GM19238 (cell line): ENCODE data around the gene PDE3B.
"Not testable (repeated sequence)": the region's sequence is repeated elsewhere in the genome, so short reads cannot be mapped to it uniquely, and the experiment has no call there.

Source experiments
- DNase-seq: peaks from one replicate; pipeline ENCODE4 v3.0.0; 2011; ENCODE audit warnings: low spot score; ENCODE audit not compliant: insufficient read length

Gene PDE3B

GRCh38 chr11:14803846-14804245, 160.2 kb downstream of the PDE3B start:
- DNase-seq: no peak

DNA sequence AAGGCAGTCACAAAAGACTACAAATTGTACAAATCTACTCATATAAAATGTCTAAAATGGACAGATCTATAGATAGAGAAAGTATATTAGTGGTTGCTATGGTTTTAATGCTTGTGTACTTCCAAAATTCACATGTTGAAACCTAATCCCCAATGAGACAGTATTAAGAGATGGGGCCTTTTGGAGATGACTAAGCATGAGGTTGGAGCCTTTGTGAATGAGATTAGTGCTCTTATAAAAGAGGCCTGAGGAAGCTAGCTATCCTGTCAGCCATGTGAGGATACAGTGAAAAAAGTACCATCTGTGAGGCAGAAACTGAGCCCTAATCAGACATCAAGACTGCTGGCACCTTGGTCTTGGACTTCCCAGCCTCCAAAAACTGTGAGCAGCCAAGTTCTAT, 165.9 kb downstream of the PDE3B start:
- no peak for DNase-seq

- DNase-seq: no peak
These were observed 169.2 kb downstream of the PDE3B start for GRCh38 chr11:14812757-14813156.

- DNase-seq: no peak
These were observed 169.9 kb downstream of the PDE3B start for GRCh38 chr11:14813516-14813915.

DNA sequence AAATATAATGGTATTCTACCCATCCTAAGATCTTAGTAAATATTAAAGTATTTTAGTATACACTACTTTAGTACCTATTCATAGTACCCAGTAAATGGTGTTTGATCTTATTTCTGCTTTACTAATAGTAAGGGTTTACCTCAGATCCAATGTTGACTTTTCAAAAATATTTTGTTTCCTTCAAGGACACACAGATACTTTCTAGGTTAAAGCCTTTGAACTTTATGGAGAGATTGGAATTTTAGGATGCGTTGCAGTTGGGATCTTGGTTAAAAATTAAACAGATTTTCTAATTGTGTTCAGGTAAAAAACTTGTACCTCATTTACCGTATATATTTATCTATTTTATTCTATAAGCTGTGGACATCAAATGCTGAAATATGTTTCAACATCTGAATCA, 175.2 kb downstream of the PDE3B start:
- no peak for DNase-seq

- no peak for DNase-seq
These were observed 176.0 kb downstream of the PDE3B start for GRCh38 chr11:14819596-14819995.

DNA sequence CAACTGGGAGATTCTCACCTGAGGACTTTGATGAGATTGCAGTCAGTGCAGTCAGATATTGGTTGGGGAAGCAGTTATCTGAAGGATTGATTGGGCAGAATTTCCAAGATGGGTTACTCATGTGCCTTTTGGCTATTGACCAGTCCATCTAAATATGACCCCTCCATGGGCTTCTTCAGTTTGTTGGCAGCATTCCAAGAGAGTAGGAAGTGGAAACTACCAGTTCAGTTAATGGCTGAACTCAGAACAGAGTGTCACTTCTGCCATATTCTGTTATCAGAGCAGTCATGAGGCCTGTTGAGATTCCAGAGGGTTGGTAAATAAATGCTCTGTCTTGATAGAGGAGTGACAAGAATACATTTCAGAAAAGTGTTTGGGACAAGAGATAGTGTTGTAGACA, 177.4 kb downstream of the PDE3B start:
- DNase-seq: no peak

DNA sequence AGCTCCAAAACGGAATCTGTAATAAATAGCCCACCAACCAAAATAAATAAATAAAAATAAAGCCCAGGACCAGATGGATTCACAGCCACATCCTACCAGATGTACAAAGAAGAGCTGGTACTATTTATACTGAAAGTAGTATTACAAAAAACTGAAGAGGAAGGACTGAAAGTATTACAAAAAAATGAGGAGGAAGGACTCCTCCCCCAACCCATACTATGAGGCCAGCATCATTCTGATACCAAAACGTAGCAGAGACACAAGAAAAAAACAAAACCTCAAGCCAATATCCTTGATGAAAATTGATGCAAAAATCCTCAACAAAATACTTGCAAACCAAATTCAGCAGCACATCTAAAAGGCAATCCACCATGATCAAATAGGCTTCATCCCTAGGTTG, 183.0 kb downstream of the PDE3B start:
- DNase-seq: no peak

GRCh38 chr11:14835496-14836492, 192.2 kb downstream of the PDE3B start:
- no peak for DNase-seq

- DNase-seq: no peak
These were observed 198.4 kb downstream of the PDE3B start for GRCh38 chr11:14842002-14842401.

GRCh38 chr11:14852571-14853177, 209.1 kb downstream of the PDE3B start:
- DNase-seq: no peak

GRCh38 chr11:14854057-14854456, 210.5 kb downstream of the PDE3B start:
- no peak for DNase-seq

DNA sequence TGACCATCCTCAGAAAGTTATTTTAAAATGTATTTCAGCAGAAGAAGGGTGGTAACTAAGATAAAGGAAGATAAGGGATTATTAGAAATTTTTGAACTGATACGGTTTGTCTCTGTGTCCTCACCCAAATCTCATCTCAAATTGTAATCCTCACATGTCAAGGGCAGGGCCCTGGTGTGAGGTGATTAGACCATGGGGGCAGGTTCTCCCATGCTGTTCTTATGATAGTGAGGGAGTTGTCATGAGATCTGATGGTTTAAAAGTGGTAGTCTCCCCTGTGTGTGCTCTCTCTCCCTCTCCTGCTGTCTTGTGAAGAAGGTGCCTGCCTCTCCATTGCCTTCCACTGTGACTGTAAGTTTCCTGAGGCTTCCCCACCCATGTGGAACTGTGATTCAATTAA, 212.3 kb downstream of the PDE3B start:
- no peak for DNase-seq

GRCh38 chr11:14857621-14858020, 214.0 kb downstream of the PDE3B start:
- no peak for DNase-seq

DNA sequence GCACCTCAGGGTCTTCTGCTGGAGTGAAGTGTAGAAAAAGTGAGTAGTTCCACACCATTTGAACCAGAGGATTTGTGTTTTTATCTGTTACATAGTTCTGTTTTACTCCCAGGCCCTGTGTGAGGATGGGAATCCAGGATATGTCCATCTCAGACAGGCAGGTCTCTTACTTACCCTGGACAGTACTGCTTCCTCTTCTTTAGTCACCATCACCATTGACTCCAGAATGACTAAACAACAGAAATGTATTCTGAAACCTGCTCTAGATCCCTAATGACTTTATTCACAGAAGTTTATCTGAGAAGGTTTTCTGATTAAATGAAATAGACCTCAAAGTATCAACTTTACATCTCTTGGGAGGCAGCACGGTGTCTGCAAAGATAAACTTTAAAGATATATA, 214.8 kb downstream of the PDE3B start:
- no peak for DNase-seq

DNA sequence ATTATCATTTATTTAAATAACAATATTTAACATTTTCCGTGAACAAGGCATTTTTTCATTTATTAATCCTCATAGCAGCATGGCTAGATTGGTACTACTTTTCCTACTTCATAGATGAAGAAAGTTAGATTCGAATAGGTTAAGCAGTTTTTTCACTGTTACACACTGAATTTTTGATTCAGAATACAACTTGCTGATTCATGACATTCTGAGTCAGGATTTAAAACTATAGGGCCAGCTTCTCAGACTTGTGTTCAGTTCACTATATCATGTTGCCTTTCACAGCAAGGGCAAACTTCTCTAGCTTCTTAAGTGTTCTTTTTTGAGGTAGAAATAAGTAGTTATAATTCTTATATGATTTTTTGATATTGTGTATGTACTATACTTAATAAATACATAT, 216.9 kb downstream of the PDE3B start:
- DNase-seq: no peak

GRCh38 chr11:14861680-14862079, 218.1 kb downstream of the PDE3B start:
- no peak for DNase-seq

DNA sequence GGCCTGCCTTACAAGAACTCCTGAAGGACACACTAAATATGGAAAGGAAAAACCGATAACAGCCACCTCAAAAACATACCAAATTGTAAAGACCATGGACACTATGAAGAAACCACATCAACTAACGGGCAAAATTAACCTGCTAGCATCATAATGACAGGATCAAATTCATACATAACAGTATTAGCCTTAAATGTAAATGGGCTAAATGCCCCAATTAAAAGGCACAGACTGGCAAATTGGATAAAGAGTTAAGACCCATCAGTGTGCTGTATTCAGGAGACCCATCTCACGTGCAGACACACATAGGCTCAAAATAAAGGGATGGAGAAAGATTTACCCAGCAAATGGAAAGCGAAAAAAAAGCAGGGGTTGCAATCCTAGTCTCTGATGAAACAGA, 220.2 kb downstream of the PDE3B start:
- DNase-seq: not testable (repeated sequence)

GRCh38 chr11:14872032-14872431, 228.4 kb downstream of the PDE3B start:
- DNase-seq: no peak

DNA sequence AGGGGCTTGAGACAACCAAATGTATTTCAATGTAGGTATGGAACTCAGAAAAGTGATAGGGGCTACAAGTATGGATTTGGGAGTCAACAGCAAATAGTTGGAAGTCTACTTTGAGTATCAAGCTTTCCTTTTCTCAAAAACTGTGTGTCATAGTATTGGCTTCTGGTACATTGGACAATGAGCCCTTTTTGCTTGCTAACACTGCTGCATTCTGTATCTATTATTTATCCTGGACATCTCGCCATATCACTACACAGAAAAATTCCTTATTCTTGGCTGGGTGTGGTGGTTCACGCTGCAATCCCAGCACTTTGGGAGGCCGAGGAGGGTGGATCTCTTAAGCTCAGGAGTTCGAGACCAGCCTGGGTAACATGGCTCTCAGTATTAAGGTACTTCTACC, 230.0 kb downstream of the PDE3B start:
- DNase-seq: no peak

- DNase-seq: no peak
These were observed 231.6 kb downstream of the PDE3B start for GRCh38 chr11:14875163-14875562.

GRCh38 chr11:14881576-14882193, 238.1 kb downstream of the PDE3B start:
- DNase-seq: no peak
